Sciatic nerve (tissue), 2 donors: ENCODE measurements around the gene DCAKD. TPM values are rescaled to one million over a fixed set of nuclear protein-coding genes. Genes with fewer than 3 reads are reported as not detected.

Source experiments
- ATAC-seq: fragments of 200-7000 bp; cut with Tn5 transposase; one replicate; pipeline ENCODE4 v1.9.1; 2020; ENCODE audit warnings: mild to moderate bottlenecking, moderate library complexity
- DNase-seq: peaks from one replicate; pipeline ENCODE4 v3.0.0-alpha.2; 2020; ENCODE audit warnings: low spot score
- intact Hi-C: fragments of 100-400 bp; cut with DNase I; formaldehyde crosslinking; loops from one replicate; pipeline ENCODE4 v1.14.2; 2022
- total RNA-seq: library from RNA; stranded (reverse); fragmentation: NEBNext Ultra II Directional; extraction: Animal tissue kit (Norgen Biotek cat#: 25700); gene quantifications from one replicate; pipeline ENCODE4 v1.2.1, GENCODE V29; 2021
- donor health status: DM: no; HTN: no; CAD: no.
- donor health status: DM: no; HTN: no; CAD: no.

Gene DCAKD
- total RNA-seq, 1 donor from 2014 or later: 40.9 TPM

- intact Hi-C loops: no loop called here
- DNase-seq (no peak), ATAC-seq (peak; percentile 80)
Observed at GRCh38 chr17:45013021-45013997, 38.1 kb downstream of the DCAKD start.

- intact Hi-C loops: no loop called here
- DNase-seq (no peak), ATAC-seq (no peak)
Observed at GRCh38 chr17:45011767-45012166, 39.7 kb downstream of the DCAKD start.

GRCh38 chr17:45009676-45010467 lies 41.6 kb downstream of the DCAKD start:
- intact Hi-C loops: no loop called here
- no peak for ATAC-seq

GRCh38 chr17:45008216-45008615 lies 43.2 kb downstream of the DCAKD start:
- ATAC-seq: no peak
- DNase-seq: no peak
- intact Hi-C loops: no loop called here

More at GRCh38 chr17:45009676-45010467, 41.6 kb downstream of the DCAKD start:
- DNase-seq: no peak

- intact Hi-C loops: no loop called here
- ATAC-seq (no peak), DNase-seq (no peak)
Observed at GRCh38 chr17:45006927-45007461, 44.4 kb downstream of the DCAKD start.

- DNase-seq: no peak
- no peak for ATAC-seq
- intact Hi-C loops: no loop called here
Observed at GRCh38 chr17:45005700-45006099, 45.7 kb downstream of the DCAKD start.

GRCh38 chr17:45004388-45004787 lies 47.0 kb downstream of the DCAKD start:
- DNase-seq (no peak), ATAC-seq (no peak)
- intact Hi-C loops: no loop called here

GRCh38 chr17:45003877-45004276 lies 47.6 kb downstream of the DCAKD start:
- no peak for DNase-seq
- ATAC-seq: no peak
- intact Hi-C loops: no loop called here

GRCh38 chr17:45001310-45001709 lies 50.1 kb downstream of the DCAKD start:
- intact Hi-C loops: no loop called here

GRCh38 chr17:44999433-44999832 lies 52.0 kb downstream of the DCAKD start:
- ATAC-seq: no peak
- DNase-seq: no peak
- intact Hi-C loops: no loop called here

More at GRCh38 chr17:45001310-45001709, 50.1 kb downstream of the DCAKD start:
- ATAC-seq: no peak
- DNase-seq: no peak

- no peak for DNase-seq
- intact Hi-C loops: no loop called here
- no peak for ATAC-seq
Observed at GRCh38 chr17:44998646-44999045, 52.8 kb downstream of the DCAKD start.

GRCh38 chr17:44997733-44998520 lies 53.5 kb downstream of the DCAKD start:
- intact Hi-C loops: no loop called here
- DNase-seq (no peak), ATAC-seq (peak; percentile 34)

GRCh38 chr17:44996304-44996703 lies 55.1 kb downstream of the DCAKD start:
- intact Hi-C loops: no loop called here
- no peak for ATAC-seq
- no peak for DNase-seq

- DNase-seq (no peak), ATAC-seq (no peak)
- intact Hi-C loops: no loop called here
Observed at GRCh38 chr17:44995436-44996001, 55.9 kb downstream of the DCAKD start.

- no peak for DNase-seq
- no peak for ATAC-seq
- intact Hi-C loops: no loop called here
Observed at GRCh38 chr17:44992242-44992939, 59.0 kb downstream of the DCAKD start.

- DNase-seq (no peak), ATAC-seq (no peak)
- intact Hi-C loops: no loop called here
Observed at GRCh38 chr17:44990994-44991393, 60.4 kb downstream of the DCAKD start.

GRCh38 chr17:44989552-44990138 lies 61.8 kb downstream of the DCAKD start:
- intact Hi-C loops: no loop called here
- DNase-seq (no peak), ATAC-seq (no peak)
